Stomach (tissue), 9 donors: ENCODE measurements around the gene BAIAP2L2. TPM values are rescaled to one million over a fixed set of nuclear protein-coding genes. Genes with fewer than 3 reads are reported as not detected.

ENCODE experiments used
- DNase-seq, 2 donors: peaks; one replicate each; pipeline versions ENCODE4 v3.0.0 to v3.0.0-alpha.2; 2013 to 2019
- H3K27ac ChIP-seq, 5 donors: fragments of 200-600 bp in 4 of 5; sonication (generic) in 4 of 5; one replicate each; pipeline ENCODE4 v1.5.1; 2013 to 2019; ENCODE audit warnings: mild to moderate bottlenecking in 1 of 5, moderate library complexity in 1 of 5
- H3K27me3 ChIP-seq, 3 donors: fragments of 200-600 bp; sonication (generic); one replicate each; pipeline ENCODE4 v1.5.1; 2017 to 2019; ENCODE audit warnings: mixed run types in 1 of 3
- H3K36me3 ChIP-seq, 4 donors: fragments of 200-600 bp; sonication (generic); 1 replicate in 3 of 4; 2 replicates in 1 of 4; pipeline ENCODE4 v1.5.1; 2016 to 2019
- H3K4me1 ChIP-seq, 4 donors: fragments of 200-600 bp; sonication (generic); one replicate each; pipeline ENCODE4 v1.5.1; 2016 to 2019
- H3K4me3 ChIP-seq, 4 donors: fragments of 200-600 bp; sonication (generic) in 3 of 4; one replicate each; pipeline ENCODE4 v1.5.1; 2016 to 2019; ENCODE audit warnings: mild to moderate bottlenecking in 1 of 4
- H3K9me3 ChIP-seq, 4 donors: fragments of 200-600 bp; sonication (generic); one replicate each; pipeline ENCODE4 v1.5.1; 2016 to 2019
- EP300 ChIP-seq: sonication (generic); formaldehyde crosslinking; IDR thresholded peaks from one replicate; pipeline ENCODE4 v1.6.1; 2017; ENCODE audit warnings: antibody characterized with exemption
- POLR2A ChIP-seq, 4 donors: fragments of 450-650 bp; IDR thresholded peaks; one replicate each; pipeline ENCODE4 v1.6.1; 2016; ENCODE audit warnings: antibody characterized with exemption in 4 of 4, control low read depth in 2 of 4, mild to moderate bottlenecking in 1 of 4, moderate library complexity in 1 of 4
- POLR2AphosphoS5 ChIP-seq, 3 donors: sonication (generic); formaldehyde crosslinking; IDR thresholded peaks; one replicate each; pipeline ENCODE4 v1.6.1; 2016; ENCODE audit warnings: antibody characterized with exemption in 3 of 3
- WGBS, 5 donors: extraction: QIAGEN DNeasy Blood & Tissue Kit in 3 of 5; methylation state at CpG; one replicate each; pipeline versions ENCODE4 v1.1.5 to v1.1.7; 2013 to 2018; 5-methylcytosine and 5-hydroxymethylcytosine counted together
- intact Hi-C: fragments of 100-400 bp; cut with DNase I; formaldehyde crosslinking; loops from one replicate; pipeline ENCODE4 v1.15.1; 2023; ENCODE audit warnings: low total_unique reads
- polyA plus RNA-seq, 3 donors: library from polyadenylated mRNA; stranded (reverse); fragments of 200-250 nt; gene quantifications; one replicate each; pipeline ENCODE4 v1.2.3, GENCODE V29; 2013
- total RNA-seq, 5 donors: library from RNA; depleted of rRNA; stranded (reverse); fragments of >200 nt; gene quantifications; one replicate each; pipeline versions ENCODE4 v1.1.0 to v1.2.3, GENCODE V29; 2014 to 2016
- TF ChIP-seq, protein P1 (sequence below), 7 experiments: fragments of 450-650 bp in 4 of 7; fragments of 200-600 bp in 3 of 7; sonication (generic) in 3 of 7; IDR thresholded peaks; one replicate each; pipeline ENCODE4 v1.5.1; 2016 to 2019; ENCODE audit warnings: antibody characterized with exemption in 7 of 7, control low read depth in 2 of 7, mild to moderate bottlenecking in 1 of 7
- donor health status: healthy with polysubstance abuse.
- donor health status: Bipolar disorder and iron deficiency.
- donor health status: healthy.

BAIAP2L2 gene
- total and polyA plus RNA-seq, 8 donors, result 1.2 to 397 (median 5.4) TPM

DNA sequence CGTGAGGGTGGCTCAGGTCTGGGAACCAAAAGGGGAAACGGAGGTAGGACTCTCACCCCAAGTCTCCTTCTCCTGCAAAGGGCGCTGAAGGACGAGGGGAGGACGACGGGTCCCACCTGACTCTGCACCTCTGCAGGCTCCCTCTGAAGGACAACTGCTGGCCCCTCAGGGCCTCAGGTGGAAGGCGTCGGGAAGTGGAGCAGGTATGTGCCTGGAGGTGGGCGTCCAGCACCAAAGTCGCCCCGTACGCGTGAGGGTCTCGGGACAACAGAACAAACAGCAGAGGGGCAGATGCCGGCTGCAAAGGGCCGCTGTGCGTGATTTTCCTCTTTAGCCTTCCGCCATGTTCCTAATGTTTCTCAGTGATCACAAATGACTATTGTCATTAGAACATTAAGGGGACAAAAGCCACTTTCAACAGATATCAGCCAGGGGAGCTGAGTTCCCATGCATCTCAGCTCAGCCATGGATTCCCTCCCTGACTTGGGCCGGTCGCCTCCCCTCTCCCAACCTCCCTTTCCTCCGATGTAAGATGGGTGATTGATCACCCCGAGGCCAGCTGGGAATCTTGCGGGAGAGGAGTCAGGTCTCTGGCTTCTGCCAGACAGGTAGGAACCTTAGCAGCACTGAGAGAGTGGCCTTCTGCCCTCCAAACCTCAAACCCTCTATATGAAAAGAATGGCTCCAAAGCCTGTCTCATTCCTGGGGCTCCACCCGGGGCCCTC is 27.3 kb downstream of the BAIAP2L2 start:
- Histone ChIP-seq H3K36me3 (peaks cover 0 to 22% (median 10%) of the 10 kb centered on the region in 4 donors), H3K4me3 (no peak overlapping the region), H3K4me1 (peaks cover 24 to 29% (median 26%) of the 10 kb centered on the region in 4 donors), H3K27me3 (peaks cover 0 to 61% (median 25%) of the 10 kb centered on the region in 3 donors), H3K27ac (no peak overlapping the region), H3K9me3 (no peaks in the 10 kb centered on the region)
- intact Hi-C loops, result no loop called here
- 74 to 83% (median 76%) methylated on average over 22 to 24 of the region's 24 CpGs for WGBS, 5 donors
- DNase-seq, result peak in 1 of 2 donors; percentile 1
- TF ChIP-seq POLR2A (IDR thresholded peaks at IDR 0.05), result no peak
- TF ChIP-seq, protein P1, sequence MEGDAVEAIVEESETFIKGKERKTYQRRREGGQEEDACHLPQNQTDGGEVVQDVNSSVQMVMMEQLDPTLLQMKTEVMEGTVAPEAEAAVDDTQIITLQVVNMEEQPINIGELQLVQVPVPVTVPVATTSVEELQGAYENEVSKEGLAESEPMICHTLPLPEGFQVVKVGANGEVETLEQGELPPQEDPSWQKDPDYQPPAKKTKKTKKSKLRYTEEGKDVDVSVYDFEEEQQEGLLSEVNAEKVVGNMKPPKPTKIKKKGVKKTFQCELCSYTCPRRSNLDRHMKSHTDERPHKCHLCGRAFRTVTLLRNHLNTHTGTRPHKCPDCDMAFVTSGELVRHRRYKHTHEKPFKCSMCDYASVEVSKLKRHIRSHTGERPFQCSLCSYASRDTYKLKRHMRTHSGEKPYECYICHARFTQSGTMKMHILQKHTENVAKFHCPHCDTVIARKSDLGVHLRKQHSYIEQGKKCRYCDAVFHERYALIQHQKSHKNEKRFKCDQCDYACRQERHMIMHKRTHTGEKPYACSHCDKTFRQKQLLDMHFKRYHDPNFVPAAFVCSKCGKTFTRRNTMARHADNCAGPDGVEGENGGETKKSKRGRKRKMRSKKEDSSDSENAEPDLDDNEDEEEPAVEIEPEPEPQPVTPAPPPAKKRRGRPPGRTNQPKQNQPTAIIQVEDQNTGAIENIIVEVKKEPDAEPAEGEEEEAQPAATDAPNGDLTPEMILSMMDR (IDR thresholded peaks at IDR 0.05), result no peak
- TF ChIP-seq EP300, result no peak
- TF ChIP-seq POLR2AphosphoS5 (IDR thresholded peaks at IDR 0.05), result no peak

DNA sequence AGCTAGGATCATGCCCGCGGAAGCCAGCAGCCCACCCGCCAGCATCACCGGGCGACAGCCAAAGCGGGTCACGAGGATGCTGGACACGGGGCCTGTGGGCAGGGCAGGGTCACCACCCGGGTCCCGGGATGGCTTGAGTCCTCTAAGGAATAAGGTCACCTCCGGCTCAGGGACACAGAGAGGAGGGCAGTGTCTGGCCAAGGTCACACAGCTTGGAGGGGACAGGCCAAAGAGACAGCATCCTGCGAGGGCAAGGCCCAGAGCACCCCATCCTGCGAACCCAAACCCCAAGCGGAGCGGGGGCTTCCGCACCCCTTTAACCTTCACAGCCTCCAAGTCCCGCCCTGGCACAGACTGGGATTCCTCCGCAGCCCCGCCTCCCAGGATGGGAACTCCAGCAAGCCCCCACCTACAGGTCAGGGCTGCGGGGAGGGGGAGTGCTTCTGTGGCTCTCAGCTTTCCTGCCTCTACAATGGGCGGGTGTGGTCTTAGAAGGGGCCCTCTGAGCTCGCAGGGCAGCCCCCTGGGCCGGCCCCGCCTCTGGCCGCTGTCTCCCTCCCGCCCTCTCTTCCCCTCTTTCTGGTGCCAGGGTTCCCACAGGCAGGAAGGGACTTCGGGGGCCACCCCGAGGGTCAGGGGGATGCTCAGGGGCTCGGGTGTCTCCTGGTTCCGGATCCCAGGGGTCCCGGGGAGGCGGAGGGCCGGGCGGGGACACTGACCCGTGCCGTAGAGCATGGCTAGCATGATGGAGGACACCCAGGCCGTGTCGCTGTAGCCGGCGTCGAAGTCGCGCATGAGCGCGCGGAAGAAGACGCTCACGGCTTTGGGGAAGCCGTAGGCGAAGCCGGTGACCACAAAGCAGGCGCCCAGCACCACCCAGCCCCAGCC is 28.3 kb downstream of the BAIAP2L2 start:
- DNase-seq, result no peak
- intact Hi-C loops, result no loop called here
- H3K4me1 ChIP-seq, result peaks cover 24 to 29% (median 26%) of the 10 kb centered on the region in 4 donors
- WGBS, 5 donors, result 11 to 22% (median 16%) methylated on average over 29 to 52 of the region's 52 CpGs
- no peak overlapping the region for H3K27ac ChIP-seq
- H3K9me3 ChIP-seq, result no peaks in the 10 kb centered on the region
- no peak for TF ChIP-seq EP300
- peaks cover 0 to 53% (median 25%) of the 10 kb centered on the region in 3 donors for H3K27me3 ChIP-seq
- H3K36me3 ChIP-seq, result peaks cover 0 to 20% (median 9%) of the 10 kb centered on the region in 4 donors
- H3K4me3 ChIP-seq, result peak overlapping the region; percentile 29 to 51 (median 42)

DNA sequence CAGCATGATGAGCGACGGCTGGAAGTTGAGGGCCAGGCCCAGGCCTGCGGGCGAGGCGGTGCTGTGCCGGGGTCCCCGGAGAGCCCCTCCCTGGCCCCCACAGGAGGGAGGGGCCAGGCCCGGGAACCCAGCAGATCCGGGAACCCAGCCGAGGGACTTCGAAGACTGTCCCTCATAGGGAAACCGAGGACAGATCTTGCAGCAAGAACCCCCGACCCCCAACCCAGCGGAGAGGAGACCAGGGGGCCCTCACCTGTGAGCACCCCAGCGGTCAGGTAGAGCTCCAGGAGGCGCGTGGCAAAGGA is 28.9 kb downstream of the BAIAP2L2 start:
- intact Hi-C loops, result no loop called here
- DNase-seq, result no peak
- no peaks in the 10 kb centered on the region for H3K9me3 ChIP-seq
- peaks cover 0 to 53% (median 25%) of the 10 kb centered on the region in 3 donors for H3K27me3 ChIP-seq
- H3K4me3 ChIP-seq, result peak overlapping the region; percentile 29 to 51 (median 42)
- H3K27ac ChIP-seq, result peak overlapping the region in 1 of 5 donors; percentile 15
- 0 to 12% (median 8%) methylated on average over 1 to 17 of the region's 17 CpGs for WGBS, 5 donors
- no peak for TF ChIP-seq EP300
- TF ChIP-seq, protein P1 (IDR thresholded peaks at IDR 0.05), result no peak
- TF ChIP-seq POLR2A (IDR thresholded peaks at IDR 0.05), result no peak
- TF ChIP-seq POLR2AphosphoS5 (IDR thresholded peaks at IDR 0.05), result no peak
- H3K36me3 ChIP-seq, result peaks cover 0 to 20% (median 9%) of the 10 kb centered on the region in 4 donors
- peaks cover 24 to 29% (median 26%) of the 10 kb centered on the region in 4 donors for H3K4me1 ChIP-seq

DNA sequence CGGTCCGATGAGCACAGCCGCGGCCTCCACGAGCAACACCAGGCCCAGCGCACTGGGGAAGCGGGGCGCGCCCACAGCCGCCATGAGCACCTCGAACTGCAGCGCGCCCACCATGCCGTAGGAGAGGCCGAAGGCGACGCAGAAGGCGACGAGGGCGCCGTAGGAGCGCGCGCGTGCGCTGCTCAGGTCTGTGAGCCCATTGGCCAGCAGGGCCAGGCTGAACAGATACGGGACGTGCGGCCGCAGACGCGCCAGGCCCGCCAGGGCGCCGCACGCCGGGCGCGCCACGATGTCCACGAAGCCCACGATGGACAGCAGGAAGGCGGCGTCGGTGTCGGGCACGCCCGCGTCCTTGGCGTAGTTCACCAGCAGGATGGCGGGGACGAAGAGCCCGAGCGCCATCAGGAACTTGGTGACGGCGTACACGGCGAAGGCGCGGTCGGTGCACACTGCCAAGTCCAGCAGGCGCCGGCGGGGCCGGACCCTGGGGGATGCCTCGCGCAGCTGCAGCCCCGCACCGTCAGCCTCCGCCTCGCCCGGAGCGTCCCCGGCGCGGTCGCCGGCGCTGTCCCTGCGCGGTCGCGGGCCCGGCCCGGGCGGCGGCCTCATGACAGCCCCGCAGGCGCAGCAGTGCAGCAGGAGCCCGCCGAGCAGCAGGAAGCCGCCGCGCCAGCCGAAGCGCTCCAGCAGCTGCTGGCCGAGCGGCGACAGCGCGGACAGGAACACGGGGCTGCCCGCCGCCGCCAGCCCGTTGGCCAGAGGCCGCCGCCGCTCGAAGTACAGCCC is 29.4 kb downstream of the BAIAP2L2 start:
- DNase-seq, result peak; percentile 39 to 77
- no peaks in the 10 kb centered on the region for H3K9me3 ChIP-seq
- H3K27me3 ChIP-seq, result peaks cover 0 to 53% (median 25%) of the 10 kb centered on the region in 3 donors
- 1 to 6% (median 6%) methylated on average over 11 to 110 of the region's 110 CpGs for WGBS, 5 donors
- intact Hi-C loops, result no loop called here
- peaks cover 0 to 20% (median 11%) of the 10 kb centered on the region in 4 donors for H3K36me3 ChIP-seq
- TF ChIP-seq, protein P1 (IDR thresholded peaks at IDR 0.05), result no peak
- TF ChIP-seq POLR2A (IDR thresholded peaks at IDR 0.05), result no peak
- TF ChIP-seq POLR2AphosphoS5 (IDR thresholded peaks at IDR 0.05), result no peak
- no peak for TF ChIP-seq EP300
- peak overlapping the region; percentile 29 to 51 (median 42) for H3K4me3 ChIP-seq
- H3K4me1 ChIP-seq, result peaks cover 24 to 29% (median 26%) of the 10 kb centered on the region in 4 donors
- peak overlapping the region in 1 of 5 donors; percentile 15 for H3K27ac ChIP-seq
